NAMALWA (cell line): Measurements from ENCODE around the gene SRP14.
"Not testable (repeated sequence)": the region's sequence is repeated elsewhere in the genome, so short reads cannot be mapped to it uniquely, and the experiment has no call there.

Experiments
- DNase-seq: peaks from one replicate; pipeline ENCODE4 v3.0.0-alpha.2; 2015; ENCODE audit warnings: low spot score

The SRP14 gene, protein sequence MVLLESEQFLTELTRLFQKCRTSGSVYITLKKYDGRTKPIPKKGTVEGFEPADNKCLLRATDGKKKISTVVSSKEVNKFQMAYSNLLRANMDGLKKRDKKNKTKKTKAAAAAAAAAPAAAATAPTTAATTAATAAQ

DNA sequence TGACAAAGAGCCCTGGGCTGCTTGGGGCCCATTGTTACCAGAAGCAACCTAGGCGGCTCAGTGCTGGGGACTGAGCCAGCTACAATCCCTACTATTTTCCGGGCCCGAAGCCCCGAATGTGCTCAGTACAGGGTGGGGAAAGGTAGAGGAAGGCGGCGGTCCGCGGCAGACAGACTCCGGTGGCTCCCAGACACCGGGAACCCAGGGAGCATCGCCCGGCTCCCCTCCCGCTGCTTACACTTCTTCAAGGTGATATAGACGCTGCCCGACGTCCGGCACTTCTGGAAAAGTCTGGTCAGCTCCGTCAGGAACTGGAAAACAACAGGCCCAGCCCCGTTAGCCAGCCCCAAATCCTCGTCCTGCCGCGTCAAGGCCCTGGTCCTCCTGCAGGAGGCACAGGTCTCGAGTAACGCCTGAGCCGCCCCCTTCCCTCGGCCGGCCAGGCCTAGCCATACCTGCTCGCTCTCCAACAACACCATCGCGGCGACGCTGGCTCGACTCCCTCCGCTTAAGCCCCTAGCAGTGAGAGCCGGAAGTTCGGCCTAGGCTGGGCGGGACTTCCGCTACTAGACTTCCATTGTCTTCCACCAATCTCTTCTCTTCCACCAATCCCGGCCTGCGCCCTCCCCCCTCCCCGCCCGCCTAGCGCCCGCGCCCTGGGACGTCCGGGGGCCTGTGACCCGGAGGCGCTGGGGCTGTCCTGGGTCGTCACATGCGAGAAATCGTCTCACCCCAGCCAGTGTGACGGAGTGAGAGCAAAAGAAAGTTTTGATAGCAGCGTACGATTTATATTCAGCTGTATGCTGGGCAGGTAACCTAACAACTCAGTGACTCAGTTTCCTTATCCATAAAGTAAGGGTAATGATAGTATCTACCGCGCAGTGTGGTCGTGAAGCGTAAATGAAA, at the start of gene SRP14:
TSS of gene SRP14 (minus strand) at position 544 of the 906 bp plus-strand sequence. CDS start at position 479, 65 bp downstream.
- peak; percentile 96 for DNase-seq

DNA sequence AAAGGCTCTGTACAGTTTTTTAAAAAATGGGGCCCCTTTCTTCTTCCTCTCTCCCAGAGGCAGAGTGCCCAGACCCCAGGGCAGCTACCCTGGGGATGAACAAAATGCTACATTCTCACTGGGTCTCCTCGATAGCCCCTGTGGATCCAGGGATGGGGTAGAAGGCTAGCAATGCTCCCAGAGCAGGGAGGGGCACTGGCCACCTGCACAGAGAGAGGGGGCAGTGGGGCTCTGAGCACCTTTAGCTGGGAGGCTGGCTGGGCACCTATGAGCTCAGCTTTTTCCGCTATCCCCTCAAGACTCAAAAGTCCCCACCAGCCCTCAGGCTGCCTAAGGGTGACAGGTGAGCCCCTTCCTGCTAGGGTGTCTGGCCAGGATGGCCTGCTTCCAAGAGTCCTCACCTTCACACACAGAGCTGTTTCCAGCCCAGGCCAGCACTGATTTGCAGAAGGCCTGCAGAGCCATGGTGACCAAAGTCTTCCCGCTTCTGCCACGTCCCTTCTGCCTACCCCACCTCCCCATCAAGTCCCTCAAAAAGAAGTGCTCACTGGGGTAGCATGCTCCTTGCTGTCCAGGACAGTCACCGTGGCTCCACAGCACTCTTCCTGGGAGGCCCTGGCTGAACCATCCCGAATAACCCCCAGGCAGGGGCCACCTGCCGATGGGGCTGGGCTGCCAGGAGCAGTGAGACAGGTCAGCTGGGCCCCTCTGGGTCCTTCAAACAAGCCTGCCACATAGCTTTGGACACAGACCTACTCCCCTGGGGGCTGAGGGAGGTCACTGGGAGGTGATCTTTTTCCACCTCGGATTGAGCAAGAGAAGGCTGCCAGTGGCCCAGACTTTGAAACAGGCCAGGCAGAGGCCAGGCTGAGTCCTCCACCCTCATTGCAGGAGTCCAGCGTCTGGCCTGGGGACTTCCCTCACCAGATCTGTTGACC, 49.3 kb upstream of the SRP14 start:
- DNase-seq = no peak

DNA sequence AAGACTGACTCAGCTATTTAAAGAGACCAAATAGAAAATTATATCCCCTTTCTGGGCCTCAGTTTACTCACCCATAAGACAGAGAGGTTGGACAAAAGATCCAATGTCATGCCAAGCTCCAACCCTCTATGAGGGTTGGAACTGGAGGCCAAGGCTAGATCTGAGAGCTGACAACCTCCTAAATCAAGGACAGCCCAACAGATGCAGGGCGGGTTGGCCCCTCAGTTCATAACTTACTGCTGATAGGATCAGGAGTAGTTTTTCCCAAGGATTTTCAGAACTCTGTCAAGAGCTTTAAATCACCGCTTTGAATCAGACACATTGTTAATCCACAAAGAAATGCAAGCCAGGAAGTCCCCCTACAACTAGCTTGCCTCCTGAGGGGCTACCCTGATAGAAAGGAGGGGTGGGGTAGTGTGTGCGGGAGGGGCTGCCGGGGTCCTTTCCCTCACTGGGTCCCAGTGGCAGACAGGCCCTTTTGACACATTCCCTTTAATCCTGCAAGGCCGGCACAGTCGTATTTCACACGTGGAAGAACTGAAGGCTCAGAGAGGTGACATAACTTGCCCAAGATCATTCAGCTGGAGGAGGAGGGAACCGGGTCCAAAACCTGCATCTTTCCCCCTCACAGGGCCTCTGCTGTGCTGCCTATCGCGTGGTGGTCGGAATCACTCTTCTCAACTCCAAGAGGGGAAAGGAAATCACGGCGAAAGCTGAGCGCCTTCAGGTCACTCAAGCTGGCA, 48.3 kb upstream of the SRP14 start:
- DNase-seq = no peak

DNA sequence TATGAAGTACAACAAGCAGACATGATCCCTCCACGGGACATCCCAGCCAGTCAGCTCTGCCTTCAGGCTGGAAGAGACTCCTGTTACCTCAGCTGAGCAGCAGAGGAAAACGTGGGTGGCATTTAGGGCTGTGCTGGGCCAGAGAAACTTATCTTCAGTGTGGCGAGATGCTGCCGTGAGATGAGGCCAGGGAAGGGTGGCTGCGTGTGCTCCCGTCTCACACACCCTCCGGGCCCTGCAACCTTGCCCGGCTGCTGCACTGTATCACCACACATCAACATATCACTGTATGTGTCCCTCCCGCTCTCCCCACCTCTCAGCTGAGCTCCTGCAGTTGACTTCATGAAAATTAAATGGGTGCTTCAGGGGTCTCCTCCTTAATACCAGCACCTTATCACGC, 46.3 kb upstream of the SRP14 start:
- DNase-seq = no peak

DNA sequence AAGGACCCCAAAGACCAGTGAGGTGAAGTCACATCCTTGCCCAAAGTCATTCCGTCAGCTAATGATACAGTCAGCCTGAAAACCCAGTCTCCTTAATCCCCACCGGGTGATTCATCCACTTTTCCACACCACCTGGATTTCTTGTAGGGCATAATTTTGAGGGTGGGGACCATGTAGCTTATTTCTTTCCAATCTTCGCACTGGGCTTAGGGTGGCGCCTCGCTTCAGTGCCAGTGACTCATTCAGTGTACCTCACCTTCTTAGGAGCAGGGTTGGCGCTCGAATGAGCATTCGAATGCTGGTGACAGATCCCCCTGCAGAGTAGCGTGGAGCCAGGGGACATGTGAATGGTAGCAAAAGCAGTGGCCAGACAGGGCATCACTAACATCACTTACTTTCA, 45.7 kb upstream of the SRP14 start:
- no peak for DNase-seq

DNA sequence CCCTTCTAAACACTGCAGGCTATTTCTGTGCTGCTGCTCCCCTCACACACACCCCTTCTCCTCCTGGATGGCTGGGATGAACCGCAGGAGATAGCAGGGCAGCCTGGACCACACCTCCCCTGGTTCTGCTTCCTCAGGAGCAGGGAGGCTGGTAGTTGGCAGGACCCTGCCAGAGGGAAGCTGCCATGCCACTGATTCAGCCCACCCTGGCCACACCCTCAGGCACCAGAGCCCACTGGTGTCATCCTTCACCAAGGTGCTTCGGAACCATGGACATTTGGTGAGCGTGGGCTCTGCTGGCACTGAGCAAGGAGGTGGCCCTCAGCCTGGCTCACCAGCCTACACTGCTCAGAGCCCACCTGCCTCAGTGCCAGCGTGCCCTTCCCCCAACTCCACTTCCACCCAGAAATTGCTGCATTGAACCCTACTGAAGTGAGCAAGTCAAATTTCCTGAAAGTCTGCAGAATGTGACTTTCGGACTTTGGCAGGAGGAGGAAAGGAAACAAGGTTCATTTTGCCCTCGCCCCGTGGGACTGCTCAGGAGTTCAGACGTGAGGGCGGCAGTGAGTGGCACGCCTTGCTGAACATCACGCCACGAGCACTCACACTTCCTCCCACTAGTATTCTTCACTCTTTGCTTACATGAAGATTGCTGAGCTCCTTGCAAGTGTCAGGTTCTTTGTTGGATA, 43.4 kb upstream of the SRP14 start:
- no peak for DNase-seq

DNA sequence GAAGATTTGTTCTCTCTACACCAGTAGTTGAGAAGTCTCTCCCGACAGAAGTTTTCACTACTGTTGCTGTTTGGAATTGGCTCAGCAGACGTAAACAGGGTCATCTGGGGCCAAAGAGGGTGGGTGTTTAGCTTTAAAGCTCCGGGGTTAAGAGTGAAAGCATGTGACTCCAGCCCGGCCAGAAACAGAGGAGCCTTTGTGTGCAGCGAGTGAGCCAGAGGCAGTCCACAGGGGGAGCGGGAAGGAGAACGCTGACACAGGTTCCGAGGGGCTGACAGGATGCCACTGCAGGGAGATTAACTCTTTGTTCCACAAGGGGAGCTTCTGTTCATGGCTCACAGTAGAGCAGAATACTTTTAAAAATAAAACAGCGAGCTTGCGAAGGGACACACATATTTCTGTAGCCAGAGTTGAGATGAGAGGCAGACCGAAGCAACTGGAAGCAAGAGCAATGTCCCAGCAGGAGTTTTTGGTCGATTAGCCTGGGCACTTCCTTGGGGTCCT, 42.8 kb upstream of the SRP14 start:
- DNase-seq = no peak

DNA sequence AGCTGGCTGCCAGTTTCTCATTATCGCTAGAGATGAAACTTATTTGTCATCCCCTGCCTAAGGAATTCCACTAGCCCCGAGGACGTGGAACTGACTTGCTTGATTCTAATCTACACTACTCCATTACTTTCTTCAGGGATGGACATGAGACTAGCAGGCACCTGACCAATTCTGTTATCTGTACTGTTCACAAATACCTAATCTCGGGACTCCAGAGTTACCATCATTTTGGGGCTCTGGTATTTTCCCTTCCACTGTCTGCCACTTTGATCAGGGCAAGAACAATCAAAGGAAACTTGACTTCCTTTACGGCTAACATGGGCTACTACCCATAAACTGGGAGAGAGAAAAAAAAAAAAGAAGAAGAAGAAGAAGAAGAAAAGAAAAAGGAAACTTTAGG, 41.9 kb upstream of the SRP14 start:
- DNase-seq = no peak

DNA sequence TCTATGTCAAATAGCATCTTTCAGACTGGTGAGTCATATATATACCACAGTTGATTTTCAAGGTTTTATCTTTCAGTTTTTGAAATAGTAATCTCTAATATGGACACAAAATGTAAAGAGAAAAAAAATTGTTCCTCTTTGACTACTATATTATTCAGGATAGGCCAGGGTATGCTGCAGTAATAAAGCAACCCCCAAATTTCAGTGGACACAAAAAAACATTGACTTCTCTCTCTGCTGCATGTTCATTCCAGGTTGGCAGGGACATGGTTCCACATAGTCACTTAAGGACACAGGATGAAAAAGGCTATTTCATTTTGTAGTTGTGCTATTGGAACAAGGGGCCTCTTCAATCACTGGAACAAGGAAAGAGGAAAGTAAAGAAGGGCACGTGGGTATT, 41.1 kb upstream of the SRP14 start:
- no peak for DNase-seq

DNA sequence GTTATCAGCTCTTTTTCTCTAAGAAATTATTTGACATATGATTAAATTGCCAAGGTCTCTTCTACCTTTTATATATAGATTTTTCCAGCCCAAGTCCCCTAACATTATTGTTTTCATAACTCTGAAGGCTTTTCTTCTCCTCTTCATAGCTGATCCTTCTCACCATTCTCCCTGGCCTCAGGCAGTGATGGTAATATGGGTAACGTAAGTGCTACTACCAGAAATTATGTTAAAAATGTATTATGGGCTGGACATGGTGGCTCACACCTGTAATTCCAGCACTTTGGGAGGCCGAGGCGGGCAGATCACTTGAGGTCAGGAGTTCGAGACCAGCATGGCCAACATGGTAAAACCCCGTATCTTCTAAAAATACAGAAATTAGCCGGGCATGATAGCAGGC, 40.5 kb upstream of the SRP14 start:
- DNase-seq = no peak

DNA sequence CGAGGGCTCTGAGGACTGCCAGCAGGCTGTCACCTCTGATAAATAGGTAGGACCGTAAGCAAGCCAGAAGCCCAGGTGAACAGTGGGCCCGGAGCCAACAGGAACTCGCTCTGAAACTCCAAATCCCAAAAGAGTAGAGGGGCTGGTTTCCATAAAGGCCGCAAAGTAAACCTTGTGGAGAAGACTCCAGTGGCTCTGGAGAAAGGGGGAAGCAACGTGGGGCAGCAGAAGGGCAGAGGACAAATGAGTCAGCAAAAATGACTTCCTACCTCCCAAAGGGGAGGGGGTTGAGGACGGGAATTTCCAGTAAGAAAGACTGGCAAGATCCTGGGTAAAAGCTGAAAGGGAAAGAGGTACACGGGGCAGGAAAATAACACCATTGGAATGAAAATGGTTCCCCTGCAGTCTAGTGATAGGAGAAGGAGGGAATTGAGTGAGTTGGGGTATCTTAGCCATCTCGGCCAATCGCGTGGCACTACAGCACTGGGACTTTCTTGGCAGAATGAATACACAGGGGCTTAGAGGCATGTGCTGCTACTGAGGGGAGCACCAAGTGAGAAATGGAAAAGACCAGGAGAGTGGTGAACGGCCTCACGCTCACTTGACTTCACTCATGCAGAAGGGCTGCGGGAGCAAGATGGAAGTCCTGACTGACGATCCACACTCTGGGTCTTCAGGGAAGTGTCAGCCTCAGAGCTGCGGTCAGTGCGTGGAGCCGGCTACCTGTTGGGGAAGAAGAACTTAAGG, 36.5 kb upstream of the SRP14 start:
- DNase-seq = no peak

DNA sequence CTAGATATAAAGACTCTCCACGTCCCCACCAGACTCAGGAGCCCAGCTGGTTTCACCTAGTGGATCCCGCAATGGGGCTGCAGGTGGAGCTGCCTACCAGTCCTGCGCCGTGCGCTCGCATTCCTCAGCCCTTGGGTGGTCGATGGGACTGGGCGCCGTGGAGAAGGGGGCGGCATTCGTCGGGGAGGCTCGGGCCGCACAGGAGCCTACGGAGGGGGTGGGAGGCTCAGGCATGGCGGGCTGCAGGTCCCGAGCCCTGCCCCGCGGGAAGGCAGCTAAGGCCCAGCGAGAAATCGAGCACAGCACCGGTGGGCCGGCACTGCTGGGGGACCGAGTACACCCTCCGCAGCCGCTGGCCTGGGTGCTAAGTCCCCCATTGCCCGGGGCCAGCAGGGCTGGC, 35.7 kb upstream of the SRP14 start:
- DNase-seq = not testable (repeated sequence)

DNA sequence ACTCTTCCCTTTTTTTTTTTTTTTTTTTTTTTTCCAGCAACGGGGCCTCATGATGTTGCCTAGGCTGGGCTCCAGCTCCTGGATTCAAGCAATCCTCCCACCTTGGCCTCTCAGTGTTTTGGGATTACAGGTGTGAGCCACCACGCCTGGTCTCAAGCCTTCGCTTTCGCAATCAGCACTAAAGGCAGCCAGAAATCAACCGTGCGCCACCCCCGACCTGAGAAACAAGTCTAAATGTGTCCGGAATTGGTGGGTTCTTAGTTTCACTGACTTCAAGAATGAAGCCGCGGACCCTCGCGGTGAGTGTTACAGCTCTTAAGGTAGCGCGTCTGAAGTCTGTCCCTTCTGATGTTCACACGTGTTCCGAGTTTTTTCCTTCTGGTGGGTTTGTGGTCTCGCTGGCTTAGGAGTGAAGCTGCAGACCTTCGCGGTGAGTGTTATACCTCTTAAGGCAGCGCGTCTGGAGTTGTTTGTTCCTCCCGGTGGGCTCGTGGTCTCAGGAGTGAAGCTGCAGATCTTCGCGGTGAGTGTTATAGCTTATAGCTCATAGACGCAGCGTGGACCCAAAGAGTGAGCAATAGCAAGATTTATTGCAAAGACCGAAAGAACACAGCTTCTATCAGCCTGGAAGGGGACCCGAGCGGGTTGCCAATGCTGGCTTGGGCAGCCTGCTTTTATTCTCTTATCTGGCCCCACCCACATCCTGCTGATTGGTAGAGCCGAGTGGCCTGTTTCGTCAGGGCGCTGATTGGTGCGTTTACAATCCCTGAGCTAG, 34.9 kb upstream of the SRP14 start:
- not testable (repeated sequence) for DNase-seq

DNA sequence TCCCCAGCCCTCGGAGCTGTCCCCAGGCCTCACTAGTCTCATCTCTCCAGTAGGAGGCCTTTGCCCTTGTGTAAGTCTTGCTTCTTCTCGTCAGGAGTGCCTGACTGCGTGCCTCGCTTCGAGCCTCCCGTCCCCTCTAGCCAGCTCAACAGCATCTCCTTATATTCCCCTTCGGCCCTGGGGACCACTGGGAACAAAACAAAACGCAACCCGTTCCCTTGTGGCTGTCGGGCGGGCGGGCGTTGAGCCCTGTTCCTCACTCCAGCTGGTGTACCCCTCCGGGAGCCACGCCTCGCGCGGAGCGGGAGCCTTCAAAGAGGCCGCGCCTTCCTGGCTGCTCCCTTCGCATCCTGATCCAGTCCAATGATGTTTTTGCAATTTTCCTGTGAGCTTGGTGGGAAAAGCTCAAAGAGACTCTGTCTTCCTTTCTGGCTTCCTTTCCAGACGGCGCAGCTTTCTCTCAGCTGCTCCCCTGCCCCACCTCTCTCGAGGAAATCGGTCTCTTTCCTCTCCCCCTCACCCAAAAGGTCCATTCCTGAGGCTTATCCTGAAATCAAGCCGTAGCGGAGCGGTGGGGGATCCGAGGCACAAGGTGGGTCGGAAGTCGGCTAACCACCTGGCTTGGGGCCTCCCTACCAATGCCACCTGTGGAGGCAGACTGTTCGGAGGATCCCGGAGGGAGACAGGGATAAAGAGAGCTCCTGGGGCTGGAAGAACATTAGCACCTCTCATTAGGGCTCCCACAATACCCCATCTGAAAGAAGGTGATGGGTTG, 33.4 kb upstream of the SRP14 start:
- DNase-seq = no peak

DNA sequence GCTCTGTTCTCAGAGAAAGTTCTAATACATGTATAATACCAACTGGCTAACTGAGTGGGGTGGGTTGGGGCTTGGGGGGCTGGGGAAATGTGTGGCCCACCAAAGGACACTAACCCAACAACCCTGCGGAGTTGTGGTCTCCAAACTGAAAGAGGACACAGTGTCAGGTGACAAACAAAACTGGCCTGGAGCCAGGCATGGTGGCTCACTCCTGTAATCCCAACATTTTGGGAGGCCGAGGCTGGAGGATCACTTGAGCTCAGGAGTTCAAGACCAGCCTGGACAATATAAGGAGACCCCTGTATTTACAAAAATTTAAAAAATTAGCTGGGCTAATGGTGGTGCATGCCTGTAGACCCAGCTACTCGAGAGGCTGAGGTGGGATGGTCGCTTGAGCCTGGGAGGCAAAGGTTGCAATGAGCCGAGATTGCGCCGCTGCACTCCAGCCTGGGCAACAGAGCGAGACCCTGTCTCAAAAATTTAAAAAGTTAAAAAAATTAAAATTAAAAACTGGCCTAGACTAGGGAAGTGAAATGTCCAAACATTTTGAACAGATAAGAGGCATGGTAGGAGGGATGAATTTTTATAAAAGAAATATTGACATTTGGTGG, 31.7 kb upstream of the SRP14 start:
- no peak for DNase-seq

DNA sequence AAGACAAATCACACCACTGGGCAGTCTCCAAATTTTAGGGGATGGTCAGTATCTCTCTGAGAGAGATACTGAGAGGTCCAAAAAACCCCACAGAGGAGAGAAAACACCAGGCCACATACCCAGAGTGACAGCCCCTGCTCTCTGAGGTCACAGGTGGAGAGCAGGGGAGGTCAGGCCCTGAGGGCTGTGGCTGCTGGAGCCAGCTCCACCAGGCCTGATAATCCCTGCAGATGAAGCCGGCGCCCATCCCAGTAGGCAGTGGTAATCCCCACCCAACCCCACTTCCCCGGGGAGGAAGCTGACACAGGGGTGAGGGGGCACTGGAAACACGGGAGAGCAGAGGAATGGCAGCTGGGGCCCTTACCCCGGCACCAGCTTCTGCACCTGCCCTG, 31.2 kb upstream of the SRP14 start:
- no peak for DNase-seq

DNA sequence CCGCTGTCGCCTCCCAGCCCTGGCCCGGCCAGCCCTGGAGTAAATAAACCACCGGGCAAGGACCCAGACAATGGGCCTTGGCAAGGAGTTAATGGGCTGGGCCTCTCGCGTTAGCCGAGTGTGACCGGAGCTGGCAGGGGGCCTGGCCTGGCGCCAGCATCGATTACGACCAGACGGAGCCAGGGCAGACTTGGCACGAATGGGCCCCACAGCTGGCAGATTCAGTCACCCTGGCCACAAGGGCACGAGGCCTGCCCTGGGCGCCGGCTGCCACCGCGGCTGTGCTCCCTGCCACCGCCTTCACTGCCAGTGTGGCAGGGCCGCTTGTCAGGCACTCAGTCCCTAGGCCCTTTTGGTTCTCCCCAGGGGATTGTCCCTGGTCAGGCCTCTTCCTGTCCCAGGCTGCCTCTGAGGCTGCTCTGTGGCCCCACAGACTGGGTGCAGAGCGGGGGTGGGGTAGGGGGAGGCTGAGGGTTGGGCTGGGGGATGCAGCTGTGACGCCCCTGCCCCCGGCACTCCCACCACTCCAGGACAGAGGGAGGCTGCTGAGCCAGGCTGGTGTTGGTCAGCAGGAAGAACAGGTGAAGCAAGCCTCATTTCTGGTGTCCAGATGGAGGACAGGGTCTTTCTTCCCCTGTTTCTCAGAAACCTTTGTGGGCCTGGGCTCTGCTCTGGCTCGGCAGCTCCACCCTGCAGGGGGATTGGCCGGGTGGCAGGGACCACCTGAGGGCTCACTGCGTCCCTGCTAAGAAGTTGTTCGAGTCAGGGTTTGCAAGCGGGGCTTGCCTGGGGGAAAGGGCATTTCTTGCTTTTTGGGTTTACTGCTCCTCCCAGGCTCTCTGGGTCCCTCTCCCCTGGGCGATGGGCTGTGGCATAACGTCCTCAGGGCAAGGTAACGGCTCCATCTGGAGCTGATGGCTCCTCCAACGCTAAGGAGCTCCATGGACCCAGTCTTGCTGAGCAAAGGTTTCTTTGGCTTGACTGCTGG, 30.5 kb upstream of the SRP14 start:
- DNase-seq = peak; percentile 64
